ENCODE results near the gene ZBTB20.
A peak's percentile ranks its signal among the peaks of the same experiment; 100 is the strongest.

Gene ZBTB20

GRCh38 chr3:114364806-114365654 lies 782.1 kb downstream of the ZBTB20 start:
- no peak for DNase-seq (ENCODE audit: low spot score)

GRCh38 chr3:114363554-114364202 lies 783.4 kb downstream of the ZBTB20 start:
- peak; percentile 81 for DNase-seq (ENCODE audit: low spot score)

- peak; percentile 55 for DNase-seq (ENCODE audit: low spot score)
Measured at GRCh38 chr3:114362815-114363214, 784.3 kb downstream of the ZBTB20 start.

GRCh38 chr3:114361391-114361790 lies 785.7 kb downstream of the ZBTB20 start:
- DNase-seq (ENCODE audit: low spot score) = no peak

GRCh38 chr3:114356525-114356924 lies 790.6 kb downstream of the ZBTB20 start:
- DNase-seq (ENCODE audit: low spot score) = no peak

GRCh38 chr3:114356066-114356465 lies 791.0 kb downstream of the ZBTB20 start:
- DNase-seq (ENCODE audit: low spot score) = no peak

- DNase-seq (ENCODE audit: low spot score) = no peak
Measured at GRCh38 chr3:114355653-114356052, 791.4 kb downstream of the ZBTB20 start.

- no peak for DNase-seq (ENCODE audit: low spot score)
Measured at GRCh38 chr3:114351822-114352145, 795.3 kb downstream of the ZBTB20 start.

- no peak for DNase-seq (ENCODE audit: low spot score)
Measured at GRCh38 chr3:114351123-114351821, 795.8 kb downstream of the ZBTB20 start.

GRCh38 chr3:114350690-114351089 lies 796.4 kb downstream of the ZBTB20 start:
- no peak for DNase-seq (ENCODE audit: low spot score)

GRCh38 chr3:114350271-114350670 lies 796.8 kb downstream of the ZBTB20 start:
- DNase-seq (ENCODE audit: low spot score) = no peak

- no peak for DNase-seq (ENCODE audit: low spot score)
Measured at GRCh38 chr3:114344492-114344891, 802.6 kb downstream of the ZBTB20 start.

GRCh38 chr3:114338651-114339357 lies 808.3 kb downstream of the ZBTB20 start:
- no peak for DNase-seq (ENCODE audit: low spot score)

GRCh38 chr3:114336857-114337256 lies 810.2 kb downstream of the ZBTB20 start:
- DNase-seq (ENCODE audit: low spot score) = no peak

- no peak for DNase-seq (ENCODE audit: low spot score)
Measured at GRCh38 chr3:114336122-114336697, 810.9 kb downstream of the ZBTB20 start.

GRCh38 chr3:114333923-114334240 lies 813.2 kb downstream of the ZBTB20 start:
- DNase-seq (ENCODE audit: low spot score) = no peak

- DNase-seq (ENCODE audit: low spot score) = no peak
Measured at GRCh38 chr3:114333180-114333922, 813.7 kb downstream of the ZBTB20 start.

GRCh38 chr3:114332342-114333179 lies 814.5 kb downstream of the ZBTB20 start:
- no peak for DNase-seq (ENCODE audit: low spot score)

- DNase-seq (ENCODE audit: low spot score) = no peak
Measured at GRCh38 chr3:114331710-114332109, 815.4 kb downstream of the ZBTB20 start.

- DNase-seq (ENCODE audit: low spot score) = no peak
Measured at GRCh38 chr3:114331007-114331406, 816.1 kb downstream of the ZBTB20 start.

GRCh38 chr3:114329823-114330222 lies 817.3 kb downstream of the ZBTB20 start:
- no peak for DNase-seq (ENCODE audit: low spot score)

Data from AG08395 (cell line).